ENCODE data around the gene TCF7L2.

TCF7L2 gene

DNA sequence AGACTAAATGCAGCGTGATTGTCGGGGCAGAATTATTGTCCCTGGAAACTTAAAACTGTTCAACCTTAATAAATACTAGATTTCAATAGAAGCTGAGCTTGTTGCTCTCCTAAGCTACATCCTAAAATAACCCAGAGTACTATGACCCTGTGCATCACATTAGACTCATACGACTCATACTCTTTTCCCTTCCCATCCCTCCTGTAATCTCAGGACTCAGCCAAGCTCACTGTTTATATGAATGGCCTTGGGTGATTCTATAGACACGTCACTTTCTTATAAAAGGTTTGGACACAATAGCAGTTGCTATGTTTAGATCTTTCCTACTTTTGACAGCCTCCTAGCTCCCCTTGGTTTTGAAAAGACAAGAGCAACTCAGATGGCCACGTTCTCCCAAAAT lies 17.2 kb downstream of the TCF7L2 start:
- no peak for DNase-seq

DNA sequence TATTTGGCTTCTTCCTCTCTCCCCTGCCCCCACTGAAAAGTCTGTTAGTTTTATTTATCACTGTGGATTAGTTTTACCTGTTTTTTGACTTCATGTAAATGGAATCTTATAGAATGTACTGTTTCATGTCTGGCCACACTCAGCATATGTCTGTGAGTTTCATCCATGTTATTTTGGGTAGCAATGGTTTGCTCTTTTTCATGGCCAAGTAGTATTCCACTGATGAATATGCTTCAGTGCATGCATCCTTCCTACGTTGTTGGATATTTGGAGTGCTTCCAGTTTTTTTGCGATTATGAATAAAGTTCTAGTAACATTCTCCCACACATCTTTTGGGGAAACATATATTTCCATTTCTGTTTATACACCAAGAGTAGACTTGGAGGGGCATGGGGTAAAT lies 19.1 kb downstream of the TCF7L2 start:
- no peak for DNase-seq

DNA sequence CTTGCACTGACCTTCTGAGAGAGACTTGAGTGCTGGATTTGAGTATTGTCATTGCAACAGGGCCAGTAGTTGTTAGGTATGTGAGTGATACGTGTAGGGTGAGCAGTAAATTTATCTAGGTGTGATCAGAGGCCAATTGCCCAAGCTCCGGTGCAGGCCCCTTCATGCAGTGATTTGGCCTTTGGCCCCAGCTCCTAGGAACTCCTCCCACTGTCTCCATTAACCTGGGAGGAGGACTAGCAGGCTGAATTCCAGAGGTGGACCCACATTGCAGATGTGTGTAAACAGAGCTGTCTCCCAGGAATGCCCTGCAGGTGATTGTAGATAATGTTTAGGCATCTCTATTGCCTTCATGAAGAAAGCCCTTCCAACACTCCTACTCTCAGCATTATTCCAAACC lies 19.5 kb downstream of the TCF7L2 start:
- DNase-seq, result no peak

- no peak for DNase-seq
Measured at GRCh38 chr10:112970021-112970420, 20.0 kb downstream of the TCF7L2 start.

GRCh38 chr10:112972606-112973005 lies 22.6 kb downstream of the TCF7L2 start:
- DNase-seq, result no peak

- no peak for DNase-seq
Measured at GRCh38 chr10:112973046-112973445, 23.0 kb downstream of the TCF7L2 start.

DNA sequence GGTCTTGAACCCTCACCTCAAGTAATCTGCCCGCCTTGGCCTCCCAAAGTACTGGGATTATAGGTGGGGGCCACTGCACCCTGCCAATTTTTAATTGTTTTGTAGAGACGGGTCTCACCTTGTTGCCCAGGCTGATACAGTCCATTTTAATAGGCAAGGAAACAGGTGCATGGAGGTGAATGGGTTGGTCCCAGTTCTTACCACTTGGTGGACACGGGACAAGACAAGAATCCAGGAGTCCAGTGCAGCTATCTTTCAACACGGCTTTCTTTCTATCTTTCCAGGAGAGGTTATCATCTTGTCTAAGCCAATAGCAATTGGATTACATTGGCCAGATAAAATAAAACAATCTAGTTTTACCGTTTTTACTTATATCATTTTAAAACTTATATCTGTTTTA lies 23.8 kb downstream of the TCF7L2 start:
- DNase-seq, result no peak

DNA sequence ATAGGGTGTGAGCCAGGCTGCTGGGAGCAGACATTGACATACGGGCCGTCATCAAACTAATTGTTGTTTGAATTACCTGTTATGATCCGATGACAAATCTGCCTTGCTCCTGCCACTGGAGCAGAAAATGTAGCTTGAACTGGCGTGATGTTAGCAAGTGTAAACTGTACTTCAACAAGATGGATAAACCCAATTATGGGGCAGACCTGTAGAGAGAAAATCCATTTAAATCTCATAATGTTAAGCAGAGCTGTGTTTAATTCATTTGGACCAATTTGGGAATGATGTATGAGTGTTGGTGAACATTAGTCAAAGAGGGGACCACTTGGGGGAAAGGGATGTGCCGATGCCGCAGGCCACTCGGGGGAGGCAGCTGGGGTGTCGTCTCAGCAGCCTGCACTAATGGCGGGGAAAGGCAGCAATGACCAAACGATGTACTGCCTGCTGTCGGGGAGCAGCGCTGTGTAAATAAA lies 27.4 kb downstream of the TCF7L2 start:
- DNase-seq, result no peak

DNA sequence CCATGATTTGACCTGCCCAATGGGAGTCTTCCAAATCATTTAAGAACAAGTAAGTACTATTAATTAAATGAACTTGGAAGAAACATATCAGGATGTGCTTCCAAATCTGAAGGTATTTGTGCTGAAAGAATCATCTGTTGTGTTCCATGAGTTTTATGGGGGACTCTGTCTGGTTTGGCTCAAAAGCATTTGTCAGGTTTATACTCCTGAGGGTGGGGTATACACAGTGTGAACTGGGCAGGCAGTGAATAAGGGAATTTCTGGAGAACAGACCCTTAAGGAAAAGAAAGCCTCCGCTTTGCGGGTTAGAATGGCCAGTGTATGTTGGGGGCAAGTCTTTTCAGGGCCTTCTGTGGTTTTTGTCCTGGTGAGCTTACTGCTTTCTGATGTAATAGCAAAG lies 29.9 kb downstream of the TCF7L2 start:
- no peak for DNase-seq

- DNase-seq, result no peak
Measured at GRCh38 chr10:112980937-112981336, 30.9 kb downstream of the TCF7L2 start.

DNA sequence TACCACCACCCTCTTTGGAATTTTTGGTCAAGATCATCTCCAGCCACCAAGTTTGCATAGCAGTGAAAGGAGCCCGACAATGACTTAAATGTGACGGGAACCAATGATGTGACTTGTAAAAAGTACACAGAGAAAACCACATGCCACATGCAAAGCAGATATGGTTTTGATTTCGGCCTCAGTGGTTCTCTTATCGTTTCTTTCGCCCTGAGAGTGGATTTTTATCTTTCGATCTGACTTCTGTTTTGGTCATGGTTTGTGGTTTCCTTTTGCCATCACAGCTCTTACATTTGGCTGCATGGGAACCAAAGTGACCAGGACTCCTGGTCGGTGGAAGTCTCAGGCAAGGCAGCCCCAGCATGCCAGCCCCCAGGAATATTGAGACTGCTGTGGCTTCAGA lies 31.5 kb downstream of the TCF7L2 start:
- no peak for DNase-seq

DNA sequence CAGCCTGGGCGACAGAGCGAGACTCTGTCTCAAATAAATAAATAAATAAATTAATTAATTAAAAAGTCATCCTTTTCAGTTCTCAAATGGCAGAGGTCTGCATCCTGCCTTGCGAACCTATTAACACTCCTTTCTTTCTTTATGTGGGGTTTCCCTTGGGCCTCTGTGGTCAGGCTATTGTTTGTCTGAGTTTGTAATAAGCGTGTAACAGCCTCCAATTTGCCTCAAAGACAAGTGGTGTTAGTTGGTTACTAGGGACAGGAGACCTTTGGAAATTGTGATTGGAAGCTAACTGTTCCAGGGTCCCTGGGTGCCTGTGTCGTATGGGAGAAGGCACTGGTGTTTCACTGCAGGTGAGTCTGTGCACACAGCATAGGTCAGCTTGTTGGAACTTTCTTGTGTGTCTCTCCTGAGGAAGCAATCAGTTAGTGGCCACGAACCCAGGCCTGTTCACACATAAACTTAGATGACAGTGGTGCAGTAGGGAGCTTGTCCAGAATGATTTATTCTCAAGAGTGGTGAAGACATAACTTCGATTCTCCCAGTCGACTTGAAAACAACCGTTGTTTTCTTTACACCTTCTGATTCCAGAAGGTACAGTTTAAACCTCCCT lies 33.5 kb downstream of the TCF7L2 start:
- no peak for DNase-seq

- DNase-seq, result no peak
Measured at GRCh38 chr10:112984756-112985155, 34.7 kb downstream of the TCF7L2 start.

- DNase-seq, result no peak
Measured at GRCh38 chr10:112985690-112986543, 35.9 kb downstream of the TCF7L2 start.

DNA sequence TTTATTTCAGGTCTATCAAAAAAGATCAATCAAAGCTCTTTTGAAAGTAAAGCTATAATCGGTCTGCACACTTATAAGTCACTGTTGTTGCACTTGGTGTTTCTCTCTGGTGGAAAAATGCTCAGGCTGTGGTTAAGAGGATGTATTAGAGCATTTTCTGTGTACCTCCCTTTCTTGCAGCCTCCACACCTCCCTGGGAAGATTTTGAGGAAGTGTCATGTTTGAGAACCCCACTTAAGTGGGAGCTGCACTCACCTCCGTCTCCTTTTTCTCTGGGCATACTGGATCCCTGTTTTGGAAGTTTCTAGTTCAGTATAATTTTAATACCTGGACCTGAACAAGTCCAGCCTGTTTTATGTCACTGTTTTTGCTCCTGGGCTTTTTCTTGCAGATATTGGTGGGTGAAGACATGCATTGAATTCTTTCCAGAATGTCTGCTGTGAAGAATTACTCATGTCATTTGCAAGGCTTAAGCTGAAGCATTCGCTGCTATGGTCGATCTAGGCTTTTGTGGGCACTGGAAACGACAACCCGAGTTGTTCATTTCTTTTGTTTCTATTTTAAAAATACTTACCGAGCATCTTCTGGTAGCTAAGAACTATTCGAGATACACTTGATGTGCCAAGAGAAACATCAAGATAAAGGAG lies 36.6 kb downstream of the TCF7L2 start:
- DNase-seq, result no peak

DNA sequence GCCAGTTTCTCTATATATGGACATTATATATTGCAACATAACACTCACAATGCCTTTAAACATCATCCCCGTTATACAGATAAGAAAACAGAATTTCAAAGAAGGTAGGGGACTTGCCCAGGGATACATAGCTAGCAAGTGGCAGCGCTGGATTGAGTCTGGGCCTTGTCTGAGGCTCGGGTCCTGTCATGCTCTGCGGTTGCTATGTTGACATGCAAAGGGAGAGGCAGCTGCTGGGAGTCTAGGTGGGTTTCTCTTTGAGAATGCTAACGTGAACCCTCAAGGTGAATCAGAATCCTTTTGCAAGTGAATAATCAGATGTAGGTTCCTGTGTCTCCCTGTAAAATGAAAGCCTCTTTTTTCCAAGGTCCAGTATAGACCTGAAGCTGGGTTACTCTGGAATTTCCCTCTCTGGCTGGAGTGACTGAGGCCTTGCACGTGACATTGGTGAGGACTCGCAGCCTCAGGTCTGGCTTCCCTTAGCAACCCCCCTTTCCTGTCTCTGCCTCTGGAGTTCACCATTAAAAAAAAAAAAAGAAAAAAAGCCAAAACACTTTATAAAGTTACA lies 38.9 kb downstream of the TCF7L2 start:
- no peak for DNase-seq

DNA sequence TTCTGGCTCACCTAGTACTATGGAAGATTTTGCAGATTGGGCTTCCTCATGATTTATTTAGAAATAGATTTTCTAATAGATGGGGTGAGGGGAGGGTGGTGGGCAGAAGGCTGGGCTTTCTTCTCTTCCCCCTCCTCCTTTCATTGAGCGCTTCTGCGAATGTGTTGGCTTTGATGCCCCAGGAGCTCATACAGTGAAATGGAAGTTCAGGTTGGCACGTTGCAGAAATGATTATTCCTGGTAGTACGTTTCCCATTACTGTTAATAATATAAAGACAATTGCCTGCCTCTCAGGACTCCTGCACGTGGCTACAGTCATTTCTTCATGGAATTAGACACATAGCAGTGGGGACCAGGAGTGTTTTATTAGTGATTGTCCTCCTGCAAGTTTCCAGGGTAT lies 39.8 kb downstream of the TCF7L2 start:
- DNase-seq, result no peak

GRCh38 chr10:112990271-112990670 lies 40.2 kb downstream of the TCF7L2 start:
- no peak for DNase-seq

- DNase-seq, result no peak
Measured at GRCh38 chr10:112991888-112992491, 41.9 kb downstream of the TCF7L2 start.

DNA sequence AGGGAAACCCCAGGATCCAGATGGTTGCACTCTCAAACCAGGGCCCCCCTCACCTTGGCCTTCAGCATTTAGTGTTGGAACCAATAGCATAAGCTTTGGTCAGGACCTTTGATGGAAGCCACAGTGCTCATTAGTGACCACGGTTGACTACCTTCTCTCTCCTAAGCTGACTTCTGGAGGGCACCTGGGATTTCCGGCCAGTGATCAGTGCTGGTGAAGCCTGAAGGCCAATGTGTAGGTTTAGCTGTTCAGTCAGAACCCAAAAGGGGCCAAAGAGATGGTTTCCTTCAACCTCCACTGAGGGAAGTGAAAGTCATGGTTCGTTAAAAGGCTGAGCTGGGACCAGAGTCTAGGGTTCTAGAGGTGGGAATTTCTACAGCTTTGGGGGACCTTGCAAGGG lies 46.4 kb downstream of the TCF7L2 start:
- DNase-seq, result no peak

GRCh38 chr10:112999102-112999501 lies 49.1 kb downstream of the TCF7L2 start:
- DNase-seq, result no peak

- no peak for DNase-seq
Measured at GRCh38 chr10:113000442-113000841, 50.4 kb downstream of the TCF7L2 start.
